ENCODE results near the gene INTS6L.

The INTS6L gene

GRCh38 chrX:135520553-135521404, at the start of gene INTS6L:
Gene INTS6L (plus strand): TSS chrX:135520660. CDS start chrX:135520993, 333 bp downstream.
- DNase-seq (ENCODE audit: low read depth), result peak; percentile 82

- no peak for DNase-seq (ENCODE audit: low read depth)
Observed at GRCh38 chrX:135476378-135476777, 44.1 kb upstream of the INTS6L start.

GRCh38 chrX:135477576-135477975, 42.9 kb upstream of the INTS6L start:
- peak; percentile 44 for DNase-seq (ENCODE audit: low read depth)

- DNase-seq (ENCODE audit: low read depth), result no peak
Observed at GRCh38 chrX:135480076-135480475, 40.4 kb upstream of the INTS6L start.

- no peak for DNase-seq (ENCODE audit: low read depth)
Observed at GRCh38 chrX:135481696-135482179, 38.7 kb upstream of the INTS6L start.

GRCh38 chrX:135484641-135485289, 35.7 kb upstream of the INTS6L start:
- DNase-seq (ENCODE audit: low read depth), result peak; percentile 59

GRCh38 chrX:135489542-135489941, 30.9 kb upstream of the INTS6L start:
- no peak for DNase-seq (ENCODE audit: low read depth)

- DNase-seq (ENCODE audit: low read depth), result no peak
Observed at GRCh38 chrX:135490979-135491514, 29.4 kb upstream of the INTS6L start.

- DNase-seq (ENCODE audit: low read depth), result no peak
Observed at GRCh38 chrX:135494453-135494852, 26.0 kb upstream of the INTS6L start.

- no peak for DNase-seq (ENCODE audit: low read depth)
Observed at GRCh38 chrX:135497736-135498135, 22.7 kb upstream of the INTS6L start.

- no peak for DNase-seq (ENCODE audit: low read depth)
Observed at GRCh38 chrX:135498236-135498635, 22.2 kb upstream of the INTS6L start.

- peak; percentile 12 for DNase-seq (ENCODE audit: low read depth)
Observed at GRCh38 chrX:135505351-135505750, 15.1 kb upstream of the INTS6L start.

- DNase-seq (ENCODE audit: low read depth), result no peak
Observed at GRCh38 chrX:135509885-135510284, 10.6 kb upstream of the INTS6L start.

GRCh38 chrX:135512508-135513129, 7.8 kb upstream of the INTS6L start:
- DNase-seq (ENCODE audit: low read depth), result no peak

- no peak for DNase-seq (ENCODE audit: low read depth)
Observed at GRCh38 chrX:135513130-135513515, 7.3 kb upstream of the INTS6L start.

- no peak for DNase-seq (ENCODE audit: low read depth)
Observed at GRCh38 chrX:135516376-135516775, 4.1 kb upstream of the INTS6L start.

GRCh38 chrX:135518161-135518560, 2.3 kb upstream of the INTS6L start:
- DNase-seq (ENCODE audit: low read depth), result no peak

- DNase-seq (ENCODE audit: low read depth), result peak; percentile 35
Observed at GRCh38 chrX:135520022-135520552, 373 bp upstream of the INTS6L start.

- peak; percentile 88 for DNase-seq (ENCODE audit: low read depth)
Observed at GRCh38 chrX:135521405-135522131, 1.1 kb downstream of the INTS6L start.

- DNase-seq (ENCODE audit: low read depth), result no peak
Observed at GRCh38 chrX:135522132-135522530, 1.7 kb downstream of the INTS6L start.

- no peak for DNase-seq (ENCODE audit: low read depth)
Observed at GRCh38 chrX:135522878-135523693, 2.6 kb downstream of the INTS6L start.

Measured in fibroblast of gingiva (primary cell).